Calu3 (cell line): ENCODE measurements around the gene USP38. TPM values are rescaled to one million over a fixed set of nuclear protein-coding genes. Genes with fewer than 3 reads are reported as not detected.

Source experiments
- BruUV-seq: library from RNA; stranded (reverse); fragments of 400-500 nt; replicated peaks from 2 replicates; lab custom pipeline; 2021; lab: Mats Ljungman, UMichigan
- CTCF ChIA-PET: fragments of 300-600 bp; sonication (Branson Sonifier 250); formaldehyde crosslinking; loops from one replicate; lab custom pipeline; 2022; ENCODE audit warnings: antibody characterized with exemption; lab: Charles Lee
- DNase-seq: peaks from one replicate; pipeline ENCODE4 v3.0.0; 2022
- H3K27ac Mint-ChIP-seq: one replicate; pipeline ENCODE4 v1.8.0; 2022; ENCODE audit warnings: mixed read lengths; ENCODE audit not compliant: unreplicated experiment
- H3K27me3 Mint-ChIP-seq: one replicate; pipeline ENCODE4 v1.8.0; 2022; ENCODE audit warnings: mixed read lengths; ENCODE audit not compliant: unreplicated experiment
- H3K36me3 Mint-ChIP-seq: one replicate; pipeline ENCODE4 v1.8.0; 2022; ENCODE audit warnings: mild to moderate bottlenecking, moderate library complexity, mixed read lengths; ENCODE audit not compliant: insufficient read depth, unreplicated experiment
- H3K4me1 Mint-ChIP-seq: one replicate; pipeline ENCODE4 v1.8.0; 2022; ENCODE audit warnings: mild to moderate bottlenecking, low read depth, mixed read lengths; ENCODE audit not compliant: unreplicated experiment
- H3K4me3 Mint-ChIP-seq: one replicate; pipeline ENCODE4 v1.8.0; 2022; ENCODE audit warnings: mild to moderate bottlenecking, low read depth, moderate library complexity, mixed read lengths; ENCODE audit not compliant: unreplicated experiment
- H3K9me3 Mint-ChIP-seq: one replicate; pipeline ENCODE4 v1.8.0; 2022; ENCODE audit warnings: low read depth, mixed read lengths; ENCODE audit not compliant: unreplicated experiment
- intact Hi-C: fragments of 100-400 bp; cut with micrococcal nuclease; formaldehyde crosslinking; loops from one replicate; pipeline ENCODE4 v1.10.0; 2022; ENCODE audit not compliant: unreplicated experiment
- total RNA-seq: library from RNA; stranded (reverse); gene quantifications from 2 replicates; pipeline ENCODE4 v1.2.3, GENCODE V29; 2022
- TF ChIP-seq, protein P1 (sequence below): fragments of 200-600 bp; IDR thresholded peaks from one replicate; pipeline ENCODE4 v1.8.0; 2022; ENCODE audit warnings: antibody characterized with exemption; ENCODE audit not compliant: unreplicated experiment

The USP38 gene
- total RNA-seq, 1 experiment from 2014 or later, result 15.9 TPM

GRCh38 chr4:143199503-143199902 lies 14.8 kb downstream of the USP38 start:
- BruUV-seq, result no TSS peak
- intact Hi-C loops, result no loop called here
- H3K36me3 Mint-ChIP-seq, result peaks cover 19% of the 10 kb centered on the region
- DNase-seq, result no peak
- H3K9me3 Mint-ChIP-seq, result no peaks in the 10 kb centered on the region
- no peak overlapping the region for H3K4me3 Mint-ChIP-seq
- no peaks in the 10 kb centered on the region for H3K4me1 Mint-ChIP-seq
- CTCF ChIA-PET, result no interaction called here
- H3K27ac Mint-ChIP-seq, result no peak overlapping the region
- TF ChIP-seq, protein P1, sequence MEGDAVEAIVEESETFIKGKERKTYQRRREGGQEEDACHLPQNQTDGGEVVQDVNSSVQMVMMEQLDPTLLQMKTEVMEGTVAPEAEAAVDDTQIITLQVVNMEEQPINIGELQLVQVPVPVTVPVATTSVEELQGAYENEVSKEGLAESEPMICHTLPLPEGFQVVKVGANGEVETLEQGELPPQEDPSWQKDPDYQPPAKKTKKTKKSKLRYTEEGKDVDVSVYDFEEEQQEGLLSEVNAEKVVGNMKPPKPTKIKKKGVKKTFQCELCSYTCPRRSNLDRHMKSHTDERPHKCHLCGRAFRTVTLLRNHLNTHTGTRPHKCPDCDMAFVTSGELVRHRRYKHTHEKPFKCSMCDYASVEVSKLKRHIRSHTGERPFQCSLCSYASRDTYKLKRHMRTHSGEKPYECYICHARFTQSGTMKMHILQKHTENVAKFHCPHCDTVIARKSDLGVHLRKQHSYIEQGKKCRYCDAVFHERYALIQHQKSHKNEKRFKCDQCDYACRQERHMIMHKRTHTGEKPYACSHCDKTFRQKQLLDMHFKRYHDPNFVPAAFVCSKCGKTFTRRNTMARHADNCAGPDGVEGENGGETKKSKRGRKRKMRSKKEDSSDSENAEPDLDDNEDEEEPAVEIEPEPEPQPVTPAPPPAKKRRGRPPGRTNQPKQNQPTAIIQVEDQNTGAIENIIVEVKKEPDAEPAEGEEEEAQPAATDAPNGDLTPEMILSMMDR, result no peak
- H3K27me3 Mint-ChIP-seq, result no peaks in the 10 kb centered on the region

GRCh38 chr4:143202824-143203223 lies 18.1 kb downstream of the USP38 start:
- H3K4me1 Mint-ChIP-seq, result no peaks in the 10 kb centered on the region
- BruUV-seq, result no TSS peak
- H3K9me3 Mint-ChIP-seq, result no peaks in the 10 kb centered on the region
- intact Hi-C loops, result loop anchor here (2.0 to 10.0 kb wide), 2 partner anchors 132 to 280 kb away; partner anchors contain the start of gene GAB1
- H3K36me3 Mint-ChIP-seq, result peaks cover 21% of the 10 kb centered on the region
- CTCF ChIA-PET, result no interaction called here
- no peak overlapping the region for H3K4me3 Mint-ChIP-seq
- H3K27me3 Mint-ChIP-seq, result no peaks in the 10 kb centered on the region
- no peak overlapping the region for H3K27ac Mint-ChIP-seq
- TF ChIP-seq, protein P1, result no peak
- no peak for DNase-seq

GRCh38 chr4:143203577-143203976 lies 18.9 kb downstream of the USP38 start:
- intact Hi-C loops, result loop anchor here (2.0 to 10.0 kb wide), 2 partner anchors 131 to 279 kb away; partner anchors contain the start of gene GAB1
- TF ChIP-seq, protein P1, result no peak
- Mint-ChIP-seq H3K9me3 (no peaks in the 10 kb centered on the region), H3K4me3 (no peak overlapping the region), H3K36me3 (peaks cover 21% of the 10 kb centered on the region), H3K27me3 (no peaks in the 10 kb centered on the region), H3K4me1 (no peaks in the 10 kb centered on the region), H3K27ac (no peak overlapping the region)
- CTCF ChIA-PET, result interaction anchor here (0.7 kb wide), 1 partner anchor 278 kb away, joined by 5 read pairs; no protein-coding TSS in a partner anchor
- DNase-seq, result no peak
- no TSS peak for BruUV-seq

GRCh38 chr4:143207555-143207954 lies 22.8 kb downstream of the USP38 start:
- CTCF ChIA-PET, result no interaction called here
- Mint-ChIP-seq H3K9me3 (no peaks in the 10 kb centered on the region), H3K36me3 (peaks cover 21% of the 10 kb centered on the region), H3K27ac (no peak overlapping the region), H3K27me3 (no peaks in the 10 kb centered on the region), H3K4me1 (no peaks in the 10 kb centered on the region), H3K4me3 (no peak overlapping the region)
- intact Hi-C loops, result loop anchor here (10.0 kb wide), 1 partner anchor 127 kb away; the partner anchor contains the start of gene GAB1
- TF ChIP-seq, protein P1, result no peak
- no peak for DNase-seq
- no TSS peak for BruUV-seq
